Neural cell (in vitro differentiated cells): Measurements from ENCODE around the gene ACO2. TPM values are rescaled to one million over a fixed set of nuclear protein-coding genes. Genes with fewer than 3 reads are reported as not detected.

Experiments used
- H2AFZ ChIP-seq: fragments of 200-600, 300-800 bp; sonication (generic), shearing (Covaris generic); 2 replicates; pipeline ENCODE4 v1.6.0; 2014; ENCODE audit warnings: low read depth, mild to moderate bottlenecking, antibody characterized with exemption, low read length, moderate library complexity
- H3F3A ChIP-seq: fragments of 200-600 bp; shearing (Covaris generic); 2 replicates; pipeline ENCODE4 v1.6.1; 2016; ENCODE audit warnings: mild to moderate bottlenecking, moderate library complexity, mixed read lengths, antibody characterized with exemption, low read length; ENCODE audit not compliant: insufficient read depth, poor library complexity, severe bottlenecking
- H3K27ac ChIP-seq: fragments of 200-600, 300-800 bp; sonication (generic), shearing (Covaris generic); 2 replicates; pipeline ENCODE4 v1.5.1; 2014; ENCODE audit warnings: mild to moderate bottlenecking, low read length, moderate library complexity
- H3K27me3 ChIP-seq: fragments of 300-800, 200-600 bp; sonication (generic), shearing (Covaris generic); 2 replicates; pipeline ENCODE4 v1.6.0; 2014; ENCODE audit warnings: mild to moderate bottlenecking, low read depth, low read length, moderate library complexity; ENCODE audit not compliant: insufficient read depth
- H3K36me3 ChIP-seq: fragments of 300-800, 200-600 bp; sonication (generic), shearing (Covaris generic); 2 replicates; pipeline ENCODE4 v1.5.1; 2014; ENCODE audit warnings: mild to moderate bottlenecking, antibody characterized with exemption, low read length, moderate library complexity; ENCODE audit not compliant: insufficient read depth
- H3K4me2 ChIP-seq: fragments of 300-800, 200-600 bp; sonication (generic), shearing (Covaris generic); 2 replicates; pipeline ENCODE4 v1.6.0; 2014; ENCODE audit warnings: mild to moderate bottlenecking, low read length
- H3K4me3 ChIP-seq: fragments of 300-800, 200-600 bp; sonication (generic), shearing (Covaris generic); 2 replicates; pipeline ENCODE4 v1.5.1; 2014; ENCODE audit warnings: mild to moderate bottlenecking, low read length, moderate library complexity
- H3K79me2 ChIP-seq: fragments of 200-600 bp; shearing (Covaris generic); replicated peaks from 2 replicates; pipeline ENCODE4 v1.6.0; 2014; ENCODE audit warnings: mild to moderate bottlenecking, low read length, moderate library complexity; ENCODE audit not compliant: insufficient read depth
- H3K9ac ChIP-seq: fragments of 300-800, 200-600 bp; sonication (generic), shearing (Covaris generic); 2 replicates; pipeline ENCODE4 v1.6.1; 2016; ENCODE audit warnings: mild to moderate bottlenecking, low read length, mixed read lengths
- H3K9me2 ChIP-seq: fragments of 200-600 bp; shearing (Covaris generic); 2 replicates; pipeline ENCODE4 v1.6.1; 2016; ENCODE audit warnings: mild to moderate bottlenecking, low read length, mixed read lengths; ENCODE audit not compliant: insufficient read depth
- H3K9me3 ChIP-seq: fragments of 200-600, 300-800 bp; sonication (generic), shearing (Covaris generic); 2 replicates; pipeline ENCODE4 v1.6.1; 2016; ENCODE audit warnings: mild to moderate bottlenecking, mixed run types, low read length, moderate library complexity, mixed read lengths
- H4K20me1 ChIP-seq: fragments of 200-600 bp; shearing (Covaris generic); 2 replicates; pipeline ENCODE4 v1.6.1; 2016; ENCODE audit warnings: mild to moderate bottlenecking, mixed run types; ENCODE audit not compliant: insufficient read depth
- EP300 ChIP-seq: fragments of 450-650 bp; conservative IDR thresholded peaks from 2 replicates; pipeline ENCODE4 v1.6.1; 2014; ENCODE audit warnings: antibody characterized with exemption, mild to moderate bottlenecking, moderate library complexity; ENCODE audit not compliant: poor library complexity, severe bottlenecking
- EZH2 ChIP-seq: fragments of 200-600, 300-800 bp; shearing (Covaris generic), sonication (generic); IDR thresholded peaks from 2 replicates; pipeline ENCODE4 v1.6.1; 2014; ENCODE audit warnings: antibody characterized with exemption, low read length, borderline replicate concordance, mild to moderate bottlenecking; ENCODE audit not compliant: insufficient read depth, poor library complexity, severe bottlenecking
- MXI1 ChIP-seq: fragments of 450-650 bp; conservative IDR thresholded peaks from 2 replicates; pipeline ENCODE4 v1.6.1; 2014; ENCODE audit warnings: antibody characterized with exemption, mild to moderate bottlenecking; ENCODE audit not compliant: poor library complexity, severe bottlenecking
- POLR2AphosphoS5 ChIP-seq: IDR thresholded peaks from 2 replicates; pipeline ENCODE4 v1.6.1; 2012
- RAD21 ChIP-seq: fragments of 450-650 bp; conservative IDR thresholded peaks from 2 replicates; pipeline ENCODE4 v1.6.1; 2014; ENCODE audit warnings: antibody characterized with exemption, mild to moderate bottlenecking, moderate library complexity
- SMC3 ChIP-seq: fragments of 450-650 bp; conservative IDR thresholded peaks from 2 replicates; pipeline ENCODE4 v1.6.1; 2014; ENCODE audit warnings: antibody characterized with exemption, mild to moderate bottlenecking, moderate library complexity; ENCODE audit not compliant: poor library complexity
- TAF1 ChIP-seq: IDR thresholded peaks from 2 replicates; pipeline ENCODE4 v1.6.1; 2012; ENCODE audit warnings: low read depth
- polyA plus RNA-seq: library from polyadenylated mRNA; depleted of rRNA; stranded (reverse); fragments of >200 nt; gene quantifications from 2 replicates; pipeline ENCODE4 v1.2.3, GENCODE V29; 2014
- TF ChIP-seq, protein P1 (sequence below): fragments of 450-650 bp; IDR thresholded peaks from 2 replicates; pipeline ENCODE4 v1.5.1; 2014; ENCODE audit warnings: antibody characterized with exemption, mild to moderate bottlenecking, moderate library complexity; ENCODE audit not compliant: poor library complexity, severe bottlenecking
- TF ChIP-seq, protein P2 (sequence below): IDR thresholded peaks from 2 replicates; pipeline ENCODE4 v1.6.1; 2012; ENCODE audit warnings: borderline replicate concordance

ACO2 gene
- polyA plus RNA-seq, 1 donor from 2014 or later: 72.3 TPM

GRCh38 chr22:41526830-41527799, 58.2 kb downstream of the ACO2 start:
- H4K20me1 ChIP-seq: no peaks in the 10 kb centered on the region
- H3K4me3 ChIP-seq: no peak overlapping the region
- H3K27ac ChIP-seq: no peak overlapping the region
- H3K9ac ChIP-seq: no peak overlapping the region
- no peaks in the 10 kb centered on the region for H3K79me2 ChIP-seq
- no peak overlapping the region for H2AFZ ChIP-seq
- TF ChIP-seq RAD21: peak; percentile 42
- TF ChIP-seq SMC3: peak; percentile 33
- TF ChIP-seq, protein P1, sequence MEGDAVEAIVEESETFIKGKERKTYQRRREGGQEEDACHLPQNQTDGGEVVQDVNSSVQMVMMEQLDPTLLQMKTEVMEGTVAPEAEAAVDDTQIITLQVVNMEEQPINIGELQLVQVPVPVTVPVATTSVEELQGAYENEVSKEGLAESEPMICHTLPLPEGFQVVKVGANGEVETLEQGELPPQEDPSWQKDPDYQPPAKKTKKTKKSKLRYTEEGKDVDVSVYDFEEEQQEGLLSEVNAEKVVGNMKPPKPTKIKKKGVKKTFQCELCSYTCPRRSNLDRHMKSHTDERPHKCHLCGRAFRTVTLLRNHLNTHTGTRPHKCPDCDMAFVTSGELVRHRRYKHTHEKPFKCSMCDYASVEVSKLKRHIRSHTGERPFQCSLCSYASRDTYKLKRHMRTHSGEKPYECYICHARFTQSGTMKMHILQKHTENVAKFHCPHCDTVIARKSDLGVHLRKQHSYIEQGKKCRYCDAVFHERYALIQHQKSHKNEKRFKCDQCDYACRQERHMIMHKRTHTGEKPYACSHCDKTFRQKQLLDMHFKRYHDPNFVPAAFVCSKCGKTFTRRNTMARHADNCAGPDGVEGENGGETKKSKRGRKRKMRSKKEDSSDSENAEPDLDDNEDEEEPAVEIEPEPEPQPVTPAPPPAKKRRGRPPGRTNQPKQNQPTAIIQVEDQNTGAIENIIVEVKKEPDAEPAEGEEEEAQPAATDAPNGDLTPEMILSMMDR: peak; percentile 65
- TF ChIP-seq MXI1: no peak
- no peak for TF ChIP-seq TAF1
- TF ChIP-seq EZH2: no peak
- TF ChIP-seq, protein P2, sequence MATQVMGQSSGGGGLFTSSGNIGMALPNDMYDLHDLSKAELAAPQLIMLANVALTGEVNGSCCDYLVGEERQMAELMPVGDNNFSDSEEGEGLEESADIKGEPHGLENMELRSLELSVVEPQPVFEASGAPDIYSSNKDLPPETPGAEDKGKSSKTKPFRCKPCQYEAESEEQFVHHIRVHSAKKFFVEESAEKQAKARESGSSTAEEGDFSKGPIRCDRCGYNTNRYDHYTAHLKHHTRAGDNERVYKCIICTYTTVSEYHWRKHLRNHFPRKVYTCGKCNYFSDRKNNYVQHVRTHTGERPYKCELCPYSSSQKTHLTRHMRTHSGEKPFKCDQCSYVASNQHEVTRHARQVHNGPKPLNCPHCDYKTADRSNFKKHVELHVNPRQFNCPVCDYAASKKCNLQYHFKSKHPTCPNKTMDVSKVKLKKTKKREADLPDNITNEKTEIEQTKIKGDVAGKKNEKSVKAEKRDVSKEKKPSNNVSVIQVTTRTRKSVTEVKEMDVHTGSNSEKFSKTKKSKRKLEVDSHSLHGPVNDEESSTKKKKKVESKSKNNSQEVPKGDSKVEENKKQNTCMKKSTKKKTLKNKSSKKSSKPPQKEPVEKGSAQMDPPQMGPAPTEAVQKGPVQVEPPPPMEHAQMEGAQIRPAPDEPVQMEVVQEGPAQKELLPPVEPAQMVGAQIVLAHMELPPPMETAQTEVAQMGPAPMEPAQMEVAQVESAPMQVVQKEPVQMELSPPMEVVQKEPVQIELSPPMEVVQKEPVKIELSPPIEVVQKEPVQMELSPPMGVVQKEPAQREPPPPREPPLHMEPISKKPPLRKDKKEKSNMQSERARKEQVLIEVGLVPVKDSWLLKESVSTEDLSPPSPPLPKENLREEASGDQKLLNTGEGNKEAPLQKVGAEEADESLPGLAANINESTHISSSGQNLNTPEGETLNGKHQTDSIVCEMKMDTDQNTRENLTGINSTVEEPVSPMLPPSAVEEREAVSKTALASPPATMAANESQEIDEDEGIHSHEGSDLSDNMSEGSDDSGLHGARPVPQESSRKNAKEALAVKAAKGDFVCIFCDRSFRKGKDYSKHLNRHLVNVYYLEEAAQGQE: no peak
- no peak for TF ChIP-seq EP300
- no peak for TF ChIP-seq POLR2AphosphoS5
- H3K36me3 ChIP-seq: no peaks in the 10 kb centered on the region
- no peak overlapping the region for H3K4me2 ChIP-seq
- no peaks in the 10 kb centered on the region for H3F3A ChIP-seq
- no peaks in the 10 kb centered on the region for H3K27me3 ChIP-seq
- H3K9me2 ChIP-seq: no peaks in the 10 kb centered on the region
- no peaks in the 10 kb centered on the region for H3K9me3 ChIP-seq

GRCh38 chr22:41528132-41528766, 59.3 kb downstream of the ACO2 start:
- no peaks in the 10 kb centered on the region for H3K79me2 ChIP-seq
- H3F3A ChIP-seq: no peaks in the 10 kb centered on the region
- H3K9me2 ChIP-seq: no peaks in the 10 kb centered on the region
- no peaks in the 10 kb centered on the region for H3K9me3 ChIP-seq
- no peak overlapping the region for H3K4me2 ChIP-seq
- H3K9ac ChIP-seq: no peak overlapping the region
- no peak for TF ChIP-seq MXI1
- TF ChIP-seq, protein P2: no peak
- H2AFZ ChIP-seq: no peak overlapping the region
- H3K36me3 ChIP-seq: no peaks in the 10 kb centered on the region
- no peaks in the 10 kb centered on the region for H4K20me1 ChIP-seq
- H3K27me3 ChIP-seq: no peaks in the 10 kb centered on the region
- no peak overlapping the region for H3K4me3 ChIP-seq
- no peak overlapping the region for H3K27ac ChIP-seq
